ENCODE data around the gene CFAP43.
"Not testable (repeated sequence)": the region's sequence is repeated elsewhere in the genome, so short reads cannot be mapped to it uniquely, and the experiment has no call there.

Gene CFAP43

DNA sequence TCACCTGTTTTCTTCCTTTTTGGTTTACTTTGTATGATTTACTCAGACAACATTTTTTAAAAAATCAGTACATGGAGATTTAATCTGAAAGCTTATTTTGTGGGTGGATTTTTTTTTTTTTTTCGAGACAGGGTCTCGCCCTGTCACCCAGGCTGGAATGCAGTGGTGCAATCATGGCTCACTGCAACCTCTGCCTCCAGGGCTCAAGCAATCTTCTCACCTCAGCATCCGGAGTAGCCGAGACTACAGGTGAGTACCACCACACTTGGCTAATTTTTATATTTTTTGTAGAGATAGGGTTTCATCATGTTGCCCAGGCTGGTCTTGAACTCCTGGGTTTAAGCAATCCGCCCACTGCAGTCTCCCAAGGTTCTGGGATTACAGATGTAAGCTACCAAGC is 25.1 kb upstream of the CFAP43 start:
- no peak for DNase-seq

DNA sequence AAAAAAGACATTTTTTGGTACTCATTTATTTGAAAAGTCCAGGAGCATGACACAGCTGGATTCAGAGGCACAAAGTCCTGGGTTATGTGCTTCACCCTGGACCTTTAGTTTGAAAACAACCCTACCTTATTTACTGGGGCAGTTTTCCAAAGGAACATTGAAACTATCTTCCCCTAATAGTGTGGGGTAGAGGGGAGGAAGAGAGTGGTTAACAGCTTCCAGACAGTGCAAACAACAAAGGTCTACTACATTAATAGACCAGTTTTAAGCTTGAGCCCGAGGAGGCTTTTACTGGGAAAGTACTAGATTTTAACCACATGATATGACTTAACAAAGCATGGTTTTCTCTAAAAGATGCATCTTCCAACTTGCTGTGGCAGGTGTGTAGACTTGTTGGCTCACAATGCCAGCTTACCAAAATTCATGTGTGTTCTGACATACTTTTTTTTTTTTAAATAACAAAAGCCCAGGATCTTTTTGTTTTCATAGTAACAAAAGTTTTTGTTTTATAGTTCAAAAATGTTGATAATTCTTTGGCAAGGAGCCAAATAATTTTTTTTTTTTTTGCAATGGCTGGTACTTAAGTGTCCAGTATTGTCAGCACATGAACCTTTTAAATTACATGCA is 24.3 kb upstream of the CFAP43 start:
- DNase-seq: peak; percentile 66

DNA sequence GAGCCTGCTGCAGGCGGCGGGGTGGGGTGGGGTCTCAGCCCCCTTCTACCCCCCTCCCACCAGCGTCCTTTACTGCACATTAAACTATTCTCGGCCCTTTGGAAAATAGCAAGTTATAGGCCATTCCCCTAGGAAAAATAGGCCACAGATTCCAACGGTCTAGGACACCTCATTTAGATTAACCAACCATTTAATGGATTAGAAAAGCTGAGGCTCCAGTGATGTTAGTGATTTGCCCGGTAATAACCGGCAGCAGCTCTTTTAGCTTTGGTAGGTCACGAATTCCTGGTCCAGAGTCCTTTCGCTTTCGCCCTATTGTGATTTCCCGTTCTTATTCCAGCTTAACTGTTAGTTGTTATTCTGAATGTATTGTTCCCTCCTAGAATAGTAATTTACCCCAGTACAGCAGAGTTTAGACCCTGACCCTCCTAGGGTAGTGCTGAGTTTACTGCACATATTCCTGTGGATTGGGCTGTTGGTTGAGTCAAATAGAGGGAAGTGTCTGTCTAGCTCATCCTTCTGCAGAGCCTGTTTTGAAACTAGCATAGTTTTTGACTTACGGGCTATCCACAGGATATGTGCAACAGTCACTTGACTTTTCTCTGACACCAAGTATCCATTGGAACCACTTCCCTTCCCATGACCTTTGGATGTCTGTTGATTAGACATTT is 23.3 kb upstream of the CFAP43 start:
- DNase-seq: peak; percentile 40

DNA sequence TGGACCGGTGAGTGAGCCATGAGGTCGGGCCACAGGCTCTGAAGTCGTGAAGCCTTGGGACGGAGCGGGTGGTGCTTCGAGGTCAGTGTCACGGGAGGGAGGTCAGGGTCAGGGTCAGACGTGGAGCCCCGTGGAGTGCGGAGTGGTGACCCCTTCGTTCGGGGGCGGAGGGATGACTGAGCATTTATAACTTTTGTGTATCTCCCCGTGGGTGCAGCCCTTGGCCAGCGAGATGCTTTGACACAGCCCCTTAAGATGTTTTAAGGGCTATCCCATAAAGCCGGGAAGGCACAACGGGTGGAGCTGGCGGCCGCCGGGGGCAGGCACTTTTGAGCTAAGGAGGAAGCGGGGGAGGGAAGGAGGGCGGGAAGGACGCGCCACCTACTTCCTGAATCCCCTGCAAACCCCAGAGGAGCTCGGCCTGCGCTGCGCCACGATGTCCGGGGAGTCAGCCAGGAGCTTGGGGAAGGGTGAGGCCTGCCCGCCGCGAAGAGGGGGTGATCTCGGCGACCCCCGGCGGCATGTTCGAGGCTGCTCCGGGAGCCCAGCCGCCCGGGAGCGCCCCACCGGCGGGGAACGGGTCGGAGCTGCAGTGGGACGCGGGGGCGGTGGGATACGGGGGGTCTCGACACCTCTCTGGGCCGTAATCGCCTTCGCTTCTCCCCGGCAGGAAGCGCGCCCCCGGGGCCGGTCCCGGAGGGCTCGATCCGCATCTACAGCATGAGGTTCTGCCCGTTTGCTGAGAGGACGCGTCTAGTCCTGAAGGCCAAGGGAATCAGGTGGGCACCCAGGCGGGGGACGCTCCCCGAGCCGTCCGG is 22.5 kb upstream of the CFAP43 start, which contains the start of gene GSTO1:
TSS of gene GSTO1 (plus strand) at position 400 of the 818 bp plus-strand sequence. CDS start at position 437, 37 bp downstream.
- DNase-seq: peak; percentile 54

DNA sequence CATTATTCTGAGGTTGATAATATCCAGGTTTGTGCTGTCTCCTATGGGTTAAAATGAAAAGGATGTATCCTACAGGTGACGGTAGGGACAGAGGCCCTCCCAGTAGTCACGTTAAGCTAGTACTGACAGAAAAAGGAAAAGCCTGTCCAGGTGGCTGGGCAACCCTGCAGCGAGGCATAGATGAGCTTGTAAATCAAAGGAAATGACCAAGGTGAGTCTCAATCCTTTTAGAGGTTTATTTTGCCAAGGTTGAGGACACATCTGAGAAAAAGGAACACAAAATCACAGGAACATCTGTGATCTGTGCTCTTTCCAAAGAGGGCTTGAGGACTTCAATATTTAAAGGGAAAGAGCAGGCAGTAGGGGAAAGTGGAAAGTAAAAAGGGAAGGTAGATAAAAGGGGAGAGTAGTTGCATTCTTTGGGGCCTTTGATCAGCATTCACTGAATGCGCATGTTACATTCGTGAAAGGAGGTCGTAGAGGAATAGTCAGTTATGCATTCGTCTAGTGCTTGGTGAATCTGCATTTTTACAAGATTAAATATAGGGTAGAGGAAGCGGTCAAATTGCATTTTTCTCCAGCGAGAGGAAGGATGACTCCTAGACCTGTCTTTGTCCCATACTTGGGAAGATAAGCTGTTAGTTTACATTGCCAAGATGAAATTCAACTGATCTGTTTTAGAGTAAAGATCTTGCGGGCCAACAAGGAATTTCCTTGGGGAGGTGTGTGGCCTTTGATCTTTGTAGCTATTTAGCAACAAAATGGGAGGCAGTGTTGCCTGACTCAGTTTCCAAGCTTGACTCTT is 21.6 kb upstream of the CFAP43 start:
- no peak for DNase-seq

DNA sequence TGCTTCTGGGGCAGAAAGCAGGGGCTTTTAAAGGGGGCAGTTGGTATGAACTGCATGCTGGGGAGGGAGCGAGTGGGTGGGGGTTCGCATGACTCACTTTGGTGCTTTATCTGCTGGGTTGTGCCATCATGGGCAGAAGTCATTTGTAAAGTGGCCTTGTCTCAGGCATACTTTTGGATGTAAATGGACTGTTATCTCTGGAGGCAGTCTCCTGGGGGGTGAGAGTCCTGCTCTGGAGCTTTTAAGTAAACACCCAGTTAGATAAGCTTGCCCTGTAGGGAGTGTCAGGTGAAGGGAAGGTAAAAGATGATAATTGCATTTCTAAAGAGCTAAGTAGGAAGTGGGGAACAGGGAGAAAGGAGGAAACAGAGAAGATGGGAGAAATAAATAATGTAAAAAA is 20.9 kb upstream of the CFAP43 start:
- DNase-seq: no peak

DNA sequence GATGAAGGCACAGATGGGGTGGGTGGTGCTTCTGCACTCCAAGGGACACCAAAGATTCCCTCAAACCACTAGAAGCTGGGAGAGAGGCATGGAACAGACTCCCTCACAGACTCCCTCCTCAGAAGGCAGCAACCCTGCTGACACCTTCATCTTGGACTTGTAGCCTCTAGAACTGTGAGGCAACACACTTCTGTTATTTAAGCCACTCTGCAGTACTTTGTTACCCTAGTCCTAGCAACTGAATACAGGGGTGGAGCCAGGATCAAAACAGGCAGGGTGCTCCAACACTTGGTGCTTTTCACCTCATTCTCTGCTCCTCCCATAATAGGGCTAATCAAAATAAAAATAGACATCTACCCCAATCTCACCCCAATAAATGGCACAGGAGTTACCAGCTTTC is 20.2 kb upstream of the CFAP43 start:
- no peak for DNase-seq

DNA sequence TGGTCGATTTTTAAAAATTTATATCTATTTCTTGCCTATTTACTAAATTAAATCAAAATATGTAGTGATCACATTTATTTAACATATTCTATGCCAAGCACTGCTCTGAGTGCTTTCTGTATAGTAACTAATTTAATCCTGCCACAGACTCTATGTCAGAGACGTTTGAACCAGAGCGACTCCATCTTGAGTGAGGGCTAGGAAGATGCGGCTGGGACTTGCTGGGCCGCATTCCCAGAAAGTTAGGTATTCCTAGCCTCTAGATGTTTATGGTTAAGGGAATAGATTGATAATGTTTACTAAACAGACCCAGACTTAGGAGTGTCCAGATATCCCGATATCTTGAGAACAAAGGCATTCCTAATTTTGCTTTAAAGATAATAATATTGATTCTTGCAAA is 19.3 kb upstream of the CFAP43 start:
- DNase-seq: no peak

DNA sequence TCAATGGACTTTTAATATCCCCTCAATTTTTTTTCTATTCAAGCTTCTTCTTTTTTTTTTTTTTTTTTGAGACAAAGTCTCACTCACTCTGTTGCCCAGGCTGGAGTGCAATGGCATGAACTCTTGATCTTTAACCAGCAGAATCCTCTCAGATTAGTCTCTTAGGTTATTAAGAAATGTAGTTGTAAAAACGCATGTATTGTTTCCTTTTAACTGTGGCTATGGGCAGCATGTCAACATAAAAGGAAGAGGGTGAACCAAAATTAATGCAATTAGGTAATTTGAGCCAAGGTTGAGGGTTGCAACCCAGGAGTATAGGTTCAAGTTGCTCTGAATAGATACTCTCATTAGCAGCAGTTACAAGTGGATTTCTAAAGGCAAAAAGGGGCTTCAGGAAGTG is 18.2 kb upstream of the CFAP43 start:
- DNase-seq: no peak

DNA sequence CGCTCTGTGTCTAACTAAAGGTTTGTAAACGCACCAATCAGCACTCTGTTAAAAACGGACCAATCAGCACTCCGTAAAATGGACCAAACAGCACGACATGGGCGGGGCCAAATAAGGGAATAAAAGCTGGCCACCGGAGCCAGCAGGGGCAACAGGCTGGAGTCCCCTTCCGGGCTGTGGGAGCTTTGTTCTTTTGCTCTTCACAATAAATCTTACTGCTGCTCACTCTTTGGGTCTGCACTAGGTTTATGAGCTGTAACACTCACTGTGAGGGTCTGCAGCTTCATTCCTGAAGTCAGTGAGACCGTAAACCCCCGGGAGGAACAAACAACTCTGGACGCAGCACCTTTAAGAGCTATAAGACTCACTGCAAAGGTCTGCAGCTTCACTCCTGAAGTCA is 16.8 kb upstream of the CFAP43 start:
- not testable (repeated sequence) for DNase-seq

DNA sequence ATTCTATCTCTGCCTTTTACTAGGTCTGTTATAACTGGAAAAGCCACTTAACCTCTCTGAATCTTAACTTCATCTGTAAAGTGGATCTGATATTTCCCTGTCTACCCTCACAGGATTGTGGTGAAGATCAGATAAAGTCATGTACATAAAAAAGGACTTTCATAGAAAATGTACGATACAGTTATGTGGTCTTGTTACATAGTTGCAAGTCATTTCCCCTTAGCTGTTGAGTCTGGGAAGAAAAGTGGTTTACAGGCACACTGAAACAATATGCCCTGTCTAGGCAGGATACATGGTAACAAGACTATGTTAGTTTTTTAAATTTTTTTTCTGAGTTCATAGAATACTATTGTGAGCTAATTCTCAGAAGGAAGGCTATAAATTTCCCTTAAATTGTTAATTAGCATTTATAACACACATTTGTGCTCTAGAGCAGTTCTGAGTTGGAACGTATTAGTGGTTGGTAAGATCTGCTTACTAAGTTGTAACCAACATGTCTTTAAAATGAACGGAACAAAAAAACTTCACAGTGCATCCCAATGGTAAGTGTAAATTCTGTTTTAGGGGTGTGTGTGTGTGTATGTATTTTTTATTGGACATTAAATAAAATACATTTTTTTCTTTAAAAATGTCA is 15.5 kb upstream of the CFAP43 start:
- no peak for DNase-seq

DNA sequence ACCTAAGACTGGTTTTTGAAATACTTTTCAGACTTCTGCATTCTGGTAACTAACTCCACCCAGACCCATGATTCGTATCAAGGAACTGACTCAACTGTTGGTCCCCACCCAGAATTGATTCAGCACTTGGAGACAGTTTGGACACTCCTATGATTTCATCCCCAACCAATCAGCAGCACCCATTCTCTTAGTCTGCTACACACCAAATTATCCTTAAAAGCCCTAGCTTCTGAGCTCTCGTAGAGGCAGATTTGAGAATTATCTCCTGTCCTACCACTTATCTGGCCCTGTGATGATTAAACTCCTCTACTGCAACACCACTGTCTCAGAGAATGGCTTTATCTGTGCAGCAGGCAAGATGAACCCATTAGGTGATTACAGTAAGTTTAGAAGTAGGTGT is 14.8 kb upstream of the CFAP43 start:
- peak; percentile 36 for DNase-seq

DNA sequence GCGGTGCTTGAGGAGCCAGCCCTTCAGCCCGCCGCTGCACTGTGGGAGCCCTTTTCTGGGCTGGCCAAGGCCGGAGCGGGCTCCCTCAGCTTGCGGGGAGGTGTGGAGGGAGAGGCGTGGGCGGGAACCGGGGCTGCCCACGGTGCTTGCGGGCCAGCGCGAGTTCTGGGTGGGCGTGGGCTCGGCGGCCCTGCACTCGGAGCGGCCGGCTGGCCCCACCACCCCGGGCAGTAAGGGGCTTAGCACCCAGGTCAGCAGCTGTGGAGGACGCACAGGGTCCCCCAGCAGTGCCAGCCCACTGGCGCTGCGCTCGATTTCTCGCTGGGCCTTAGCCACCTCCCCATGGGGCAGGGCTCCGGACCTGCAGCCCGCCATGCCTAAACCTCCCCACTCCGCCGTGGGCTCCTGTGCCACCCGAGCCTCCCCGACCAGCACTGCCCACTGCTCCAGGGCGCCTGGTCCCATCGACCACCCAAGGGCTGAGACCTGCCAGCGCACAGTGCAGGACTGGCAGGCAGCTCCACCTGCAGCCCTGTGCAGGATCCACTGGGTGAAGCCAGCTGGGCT is 13.0 kb upstream of the CFAP43 start:
- no peak for DNase-seq

DNA sequence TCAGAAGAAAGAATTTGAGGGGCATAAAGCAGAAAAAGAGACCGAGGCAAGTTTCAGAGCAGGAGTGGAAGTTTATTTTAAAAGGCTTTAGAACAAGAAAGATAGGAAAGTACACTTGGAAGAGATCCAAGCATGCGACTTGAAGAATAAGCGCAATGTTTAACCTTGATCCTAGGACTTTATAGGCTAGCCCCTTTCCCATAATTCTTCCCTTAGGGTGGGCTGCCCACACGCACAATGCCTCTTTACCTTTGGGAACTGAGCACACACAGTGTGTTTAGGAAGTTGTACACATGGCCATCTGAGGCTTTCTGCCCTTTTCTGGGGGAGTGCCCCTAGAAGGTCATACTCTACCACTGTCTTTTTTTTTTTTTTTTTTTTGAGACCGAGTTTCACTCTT is 11.3 kb upstream of the CFAP43 start:
- no peak for DNase-seq

DNA sequence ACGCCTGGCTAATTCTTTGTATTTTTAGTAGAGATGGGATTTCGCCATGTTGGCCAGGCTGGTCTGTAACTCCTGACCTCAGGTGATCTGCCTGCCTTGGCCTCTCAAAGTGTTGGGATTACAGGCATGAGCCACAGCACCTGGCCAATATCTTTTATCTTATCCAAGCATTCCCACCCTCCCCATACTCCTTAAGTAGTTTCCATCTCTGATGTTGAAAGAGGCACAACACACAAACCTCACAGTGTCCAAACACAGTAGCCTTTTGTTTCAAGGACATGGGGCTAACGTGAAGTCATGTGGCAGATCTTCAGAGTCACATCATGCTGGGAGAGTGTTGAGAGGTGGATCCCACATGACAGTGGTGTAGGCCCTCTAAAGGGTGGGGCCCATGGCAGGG is 10.8 kb upstream of the CFAP43 start:
- not testable (repeated sequence) for DNase-seq

DNA sequence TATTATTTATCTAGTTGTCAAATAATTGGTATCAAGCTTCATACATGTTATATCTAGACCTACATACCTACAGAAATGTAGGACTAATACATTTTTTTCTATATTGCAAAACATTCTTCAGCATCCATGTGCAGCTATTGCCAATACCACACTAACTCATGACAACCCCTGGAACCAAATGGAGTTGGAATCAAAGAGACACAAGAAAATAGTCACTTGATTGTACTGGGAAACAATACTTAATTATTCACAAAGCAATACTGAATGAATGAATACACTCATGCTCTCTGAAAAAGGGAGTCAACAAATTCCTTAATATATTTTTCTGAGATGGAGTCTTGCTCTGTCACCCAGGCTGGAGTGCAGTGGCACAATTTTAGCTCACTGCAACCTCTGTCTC is 10.4 kb upstream of the CFAP43 start:
- DNase-seq: no peak

DNA sequence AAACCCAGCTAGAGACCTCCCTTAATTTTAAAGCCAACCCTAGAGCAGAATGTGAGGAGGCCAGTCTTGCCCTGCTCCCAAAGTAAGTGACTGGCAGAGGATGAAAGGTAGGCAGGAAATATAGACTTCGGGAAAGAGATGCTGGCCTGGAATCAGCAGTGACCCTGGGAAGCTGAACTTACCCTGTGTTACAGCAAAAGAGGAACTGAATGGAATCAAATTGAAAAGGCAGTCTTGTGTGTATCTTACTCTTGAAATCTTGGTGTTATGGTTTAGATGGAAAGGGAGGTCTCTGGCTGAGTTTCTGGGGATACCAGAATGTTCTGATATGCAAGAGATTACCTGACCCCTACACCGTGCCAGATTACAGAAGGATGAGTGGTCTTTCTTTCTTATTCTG is 7.9 kb upstream of the CFAP43 start:
- no peak for DNase-seq

DNA sequence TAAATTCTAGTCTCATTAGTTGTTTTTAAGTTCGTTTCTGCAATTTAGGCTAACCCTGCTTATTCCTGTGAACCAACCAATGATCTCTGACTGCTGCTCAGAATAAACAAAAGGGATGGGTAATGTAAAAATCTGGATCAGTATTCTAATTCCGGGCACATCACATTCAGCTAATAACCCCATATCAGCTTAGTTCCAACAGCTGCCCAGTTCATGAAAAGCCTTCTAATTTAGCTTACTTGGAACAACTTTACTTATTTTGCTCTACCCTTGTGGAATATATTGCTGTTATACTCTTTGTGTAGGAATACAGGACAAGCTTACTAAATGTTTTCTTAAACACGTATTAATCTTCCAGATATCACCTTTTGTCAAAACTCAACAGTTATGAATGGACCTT is 3.6 kb upstream of the CFAP43 start:
- no peak for DNase-seq

DNA sequence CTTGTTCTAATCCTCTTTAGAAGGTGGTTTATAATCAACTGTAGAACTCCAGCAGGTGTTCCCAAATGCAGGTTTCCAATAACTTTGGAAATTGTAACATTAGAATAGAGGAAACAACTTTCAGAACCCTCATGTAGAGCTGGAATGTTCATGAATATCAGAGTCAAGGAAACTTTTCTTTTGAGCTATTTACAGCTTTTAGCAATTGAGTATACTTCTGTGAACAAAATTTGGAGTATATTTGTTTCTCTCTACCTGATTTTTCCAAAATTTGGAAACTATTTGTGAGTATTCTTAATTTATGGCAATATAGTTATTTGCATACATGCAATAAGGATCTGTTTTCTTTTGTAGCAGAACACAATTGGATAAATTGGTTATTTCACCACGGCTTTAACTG is 2.8 kb upstream of the CFAP43 start:
- DNase-seq: no peak

DNA sequence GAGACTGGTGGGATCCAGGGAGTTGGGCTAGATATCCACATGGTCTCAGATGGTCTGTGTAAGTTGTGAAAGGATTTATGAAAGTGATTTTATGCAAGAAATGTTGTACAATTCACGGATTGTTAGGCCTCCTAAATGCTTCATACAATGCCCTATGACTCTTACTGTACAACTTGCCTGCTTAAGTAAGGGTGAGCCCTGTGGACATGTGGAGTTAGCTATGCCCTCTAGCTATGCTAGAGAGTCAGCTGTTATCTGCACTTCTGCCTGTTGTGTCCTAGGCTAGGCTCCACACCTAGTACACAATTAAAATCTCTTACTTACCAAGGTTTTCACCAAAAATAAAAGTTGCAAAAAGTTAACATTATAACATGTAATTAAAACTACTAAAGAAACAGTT is 1.7 kb upstream of the CFAP43 start:
- DNase-seq: no peak

DNA sequence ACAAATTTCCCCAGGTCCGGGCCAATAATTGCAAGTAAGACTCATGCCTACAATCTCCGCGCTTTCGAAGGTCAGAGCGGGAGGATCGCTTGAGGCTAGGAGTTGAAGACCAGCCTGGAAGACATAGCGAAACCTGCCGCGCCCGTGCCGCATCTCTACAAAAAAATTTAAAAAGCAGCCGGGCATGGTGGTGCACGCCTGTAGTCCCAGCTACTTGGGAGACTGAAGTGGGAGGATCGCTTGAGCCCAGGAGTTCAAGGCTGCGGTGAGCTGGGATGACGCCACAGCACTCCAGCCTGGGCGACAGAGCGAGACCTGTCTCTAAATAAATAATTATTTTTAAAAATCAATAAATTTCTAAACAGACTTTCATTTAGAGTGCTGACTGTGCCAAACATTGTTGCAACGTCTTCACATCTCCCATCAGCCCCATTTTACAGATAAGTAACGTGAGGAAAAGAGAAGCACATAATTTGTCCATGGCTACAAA is 494 bp upstream of the CFAP43 start:
- no peak for DNase-seq

DNA sequence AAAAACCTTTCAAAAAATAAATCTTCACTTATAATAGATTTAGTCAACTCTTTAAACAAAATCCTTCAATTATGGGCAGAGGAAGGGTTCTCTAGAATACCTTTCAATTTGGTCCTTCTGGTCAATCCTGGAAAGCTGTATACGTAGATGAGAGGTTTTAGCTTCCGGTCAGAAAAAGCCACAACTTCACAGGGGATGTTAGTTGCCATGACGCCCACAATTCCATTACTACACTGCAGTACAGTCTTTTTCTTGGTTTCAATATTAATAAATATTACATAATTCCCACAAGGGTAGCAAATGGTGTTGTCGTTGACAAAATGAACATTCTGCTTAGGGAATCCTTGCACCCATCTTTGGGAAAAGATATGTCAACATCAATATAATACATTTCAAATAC is 1.7 kb downstream of the CFAP43 start:
- DNase-seq: no peak
